AG04449 (cell line): ENCODE data around the gene FOXP1.

Experiments
- CTCF ChIA-PET: fragments of 350-600 bp; formaldehyde crosslinking; extraction: SDS; loops from one replicate; lab custom pipeline; 2021; ENCODE audit warnings: antibody characterized with exemption; lab: Yijun Ruan, JAX
- POLR2A ChIA-PET: fragments of 400-600, 350-600 bp; formaldehyde crosslinking; extraction: SDS; loops from one replicate; lab custom pipeline; 2020; ENCODE audit warnings: antibody characterized with exemption, inconsistent platforms; lab: Yijun Ruan, JAX
- DNase-seq: peaks from one replicate; pipeline ENCODE4 v3.0.0-alpha.2; 2010; ENCODE audit warnings: low read depth, low spot score
- H3K4me3 ChIP-seq: 2 replicates; pipeline ENCODE4 v1.5.1; 2011; ENCODE audit warnings: low read depth, mild to moderate bottlenecking, control low read depth, low read length
- TF ChIP-seq, protein P1 (sequence below): IDR thresholded peaks from one replicate; pipeline ENCODE4 v1.5.1; 2011; ENCODE audit warnings: mild to moderate bottlenecking, moderate library complexity, low read length, control low read depth, inconsistent platforms; ENCODE audit not compliant: insufficient read depth; ENCODE audit errors: missing control alignments

FOXP1 gene

DNA sequence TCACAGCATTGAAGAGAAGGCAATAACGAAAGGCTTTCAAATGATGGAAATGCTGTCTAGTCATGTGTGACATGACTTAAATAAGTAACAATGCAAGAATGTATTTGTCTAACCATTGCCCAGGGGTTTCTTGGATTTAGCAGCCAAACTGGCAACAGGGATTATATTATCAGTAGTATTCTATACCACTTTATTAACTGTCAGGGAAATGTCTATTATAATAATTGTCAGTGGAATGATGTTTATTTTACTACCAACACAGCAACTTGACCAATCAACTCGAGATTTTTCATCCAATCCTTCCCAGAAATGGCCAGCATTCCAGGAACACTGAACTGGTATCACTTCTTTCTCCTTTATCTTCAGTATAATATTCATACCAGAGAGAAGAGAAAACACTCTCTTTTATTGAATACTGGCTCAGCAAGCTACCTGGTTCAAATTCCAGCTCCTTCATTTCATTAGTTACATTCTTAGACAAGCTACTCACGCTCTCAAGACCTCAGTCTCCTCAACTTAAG, 66.2 kb downstream of the FOXP1 start:
- CTCF ChIA-PET, result no interaction called here
- H3K4me3 ChIP-seq, result no peak overlapping the region
- DNase-seq, result no peak
- POLR2A ChIA-PET, result interaction anchor here (0.9 to 1.0 kb wide), 2 partner anchors 14 to 20 kb away, joined by 3 read pairs; no protein-coding TSS in a partner anchor
- TF ChIP-seq, protein P1, sequence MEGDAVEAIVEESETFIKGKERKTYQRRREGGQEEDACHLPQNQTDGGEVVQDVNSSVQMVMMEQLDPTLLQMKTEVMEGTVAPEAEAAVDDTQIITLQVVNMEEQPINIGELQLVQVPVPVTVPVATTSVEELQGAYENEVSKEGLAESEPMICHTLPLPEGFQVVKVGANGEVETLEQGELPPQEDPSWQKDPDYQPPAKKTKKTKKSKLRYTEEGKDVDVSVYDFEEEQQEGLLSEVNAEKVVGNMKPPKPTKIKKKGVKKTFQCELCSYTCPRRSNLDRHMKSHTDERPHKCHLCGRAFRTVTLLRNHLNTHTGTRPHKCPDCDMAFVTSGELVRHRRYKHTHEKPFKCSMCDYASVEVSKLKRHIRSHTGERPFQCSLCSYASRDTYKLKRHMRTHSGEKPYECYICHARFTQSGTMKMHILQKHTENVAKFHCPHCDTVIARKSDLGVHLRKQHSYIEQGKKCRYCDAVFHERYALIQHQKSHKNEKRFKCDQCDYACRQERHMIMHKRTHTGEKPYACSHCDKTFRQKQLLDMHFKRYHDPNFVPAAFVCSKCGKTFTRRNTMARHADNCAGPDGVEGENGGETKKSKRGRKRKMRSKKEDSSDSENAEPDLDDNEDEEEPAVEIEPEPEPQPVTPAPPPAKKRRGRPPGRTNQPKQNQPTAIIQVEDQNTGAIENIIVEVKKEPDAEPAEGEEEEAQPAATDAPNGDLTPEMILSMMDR, result no peak

DNA sequence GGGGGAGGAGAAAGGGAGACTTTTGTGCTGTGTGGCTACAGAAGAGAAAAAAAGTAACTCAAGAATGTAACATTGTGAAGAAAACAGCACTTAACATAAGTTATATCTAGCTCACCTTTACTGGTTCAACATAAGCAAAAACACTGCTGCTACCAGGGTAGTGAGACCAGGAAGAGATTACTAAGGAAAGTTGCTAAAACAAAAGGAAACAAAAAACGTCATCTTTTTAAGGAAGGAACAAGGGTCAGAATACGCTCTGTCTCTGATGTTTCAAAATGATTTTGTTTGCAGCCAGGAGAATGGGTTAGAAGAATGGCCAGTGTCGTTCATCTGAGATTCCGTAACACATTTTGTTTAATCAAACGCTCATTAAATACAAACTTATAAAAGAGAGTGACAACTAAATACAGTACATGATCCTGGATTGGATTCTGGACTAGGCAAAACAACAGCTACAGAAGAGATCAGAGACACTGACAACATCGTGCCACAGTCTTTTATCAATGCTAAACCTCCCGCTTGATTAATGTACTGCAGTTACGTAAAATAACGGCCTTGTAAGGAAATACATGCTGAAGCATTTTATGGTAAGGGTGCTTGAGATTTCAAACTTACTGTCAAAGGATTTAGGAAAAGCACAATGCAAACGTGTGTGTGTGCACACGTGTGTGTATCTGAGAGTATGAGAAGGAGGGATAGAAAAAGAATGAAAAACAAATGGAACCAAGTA, 67.7 kb downstream of the FOXP1 start:
- POLR2A ChIA-PET, result interaction anchor here (0.5 to 0.7 kb wide), 2 partner anchors 22 to 71 kb away, joined by 3 read pairs; no protein-coding TSS in a partner anchor
- DNase-seq, result no peak
- no peak overlapping the region for H3K4me3 ChIP-seq
- CTCF ChIA-PET, result interaction anchor here (1.1 kb wide), 1 partner anchor 9 kb away, joined by 3 read pairs; no protein-coding TSS in a partner anchor
- TF ChIP-seq, protein P1, result no peak

DNA sequence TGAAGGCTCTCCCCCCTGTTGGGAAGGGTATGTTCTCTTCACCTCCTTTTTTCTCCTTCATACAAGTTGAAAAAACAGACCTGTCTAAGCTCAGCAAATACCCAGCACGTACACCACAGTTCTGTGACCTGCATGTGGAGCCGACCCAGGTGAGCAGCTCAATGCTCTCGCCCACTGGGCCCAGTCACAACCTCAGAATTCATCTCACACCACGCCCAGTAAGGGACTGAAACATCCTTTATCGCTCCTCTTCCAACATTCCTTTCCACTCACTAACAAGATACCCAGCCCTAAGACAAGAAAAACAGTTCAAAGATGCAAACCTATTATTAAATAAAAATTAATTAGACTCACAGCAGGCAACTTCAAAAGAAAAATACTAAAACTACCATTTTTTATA, 68.9 kb downstream of the FOXP1 start:
- CTCF ChIA-PET, result interaction anchor here (1.0 to 1.1 kb wide), 2 partner anchors 10 to 11 kb away, joined by 3 to 5 read pairs; no protein-coding TSS in a partner anchor
- POLR2A ChIA-PET, result interaction anchor here (1.4 kb wide), 1 partner anchor 70 kb away, joined by 3 read pairs; no protein-coding TSS in a partner anchor

DNA sequence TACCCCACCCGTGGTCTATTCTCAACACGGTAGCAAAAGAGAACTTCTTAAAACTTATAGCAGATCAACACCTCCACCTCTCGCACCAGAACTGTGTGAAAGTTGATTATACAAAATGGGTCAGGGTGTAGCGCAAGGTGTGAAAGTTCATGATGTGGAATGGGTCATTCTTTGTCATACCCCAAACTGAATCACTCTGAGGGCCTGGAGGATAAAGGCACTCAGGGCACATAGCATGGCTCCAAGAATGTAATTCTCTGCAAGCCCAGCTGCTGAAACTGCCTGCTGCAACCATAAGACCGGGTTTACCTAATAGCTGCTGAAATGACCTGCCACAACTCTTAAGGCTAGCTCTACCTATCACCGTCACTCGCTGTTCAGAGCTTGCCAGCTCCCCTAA, 70.0 kb downstream of the FOXP1 start:
- no peak overlapping the region for H3K4me3 ChIP-seq
- TF ChIP-seq, protein P1, result no peak
- DNase-seq, result no peak
- ChIA-PET POLR2A (interaction anchor here (0.6 to 1.4 kb wide), 2 partner anchors 71 to 88 kb away, joined by 3 read pairs; no protein-coding TSS in a partner anchor), CTCF (no interaction called here)

More for the DNA sequence above, 68.9 kb downstream of the FOXP1 start:
- TF ChIP-seq, protein P1, result no peak
- H3K4me3 ChIP-seq, result no peak overlapping the region
- DNase-seq, result no peak

DNA sequence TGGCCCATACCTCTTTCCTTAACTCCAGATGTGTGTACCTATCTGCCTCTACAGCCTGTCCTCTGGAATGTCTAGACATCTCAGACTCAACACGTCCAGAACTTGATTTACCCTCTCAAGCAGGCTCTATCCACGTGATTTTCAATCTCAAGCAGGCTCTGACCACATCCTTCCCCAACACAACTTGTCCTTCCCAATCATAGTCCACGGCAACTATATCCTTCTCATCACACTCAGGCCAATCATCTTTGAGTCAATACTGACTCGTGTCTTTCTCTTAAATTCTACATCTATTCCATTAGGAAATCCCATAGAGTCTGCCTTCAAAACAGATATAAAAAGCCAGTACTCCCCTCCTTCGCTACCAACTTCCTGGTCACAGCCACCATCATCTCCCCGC, 70.4 kb downstream of the FOXP1 start:
- DNase-seq, result no peak
- POLR2A ChIA-PET, result no interaction called here
- TF ChIP-seq, protein P1, result no peak
- H3K4me3 ChIP-seq, result no peak overlapping the region
- CTCF ChIA-PET, result interaction anchor here (1.4 kb wide), 1 partner anchor 70 kb away, joined by 3 read pairs; no protein-coding TSS in a partner anchor

DNA sequence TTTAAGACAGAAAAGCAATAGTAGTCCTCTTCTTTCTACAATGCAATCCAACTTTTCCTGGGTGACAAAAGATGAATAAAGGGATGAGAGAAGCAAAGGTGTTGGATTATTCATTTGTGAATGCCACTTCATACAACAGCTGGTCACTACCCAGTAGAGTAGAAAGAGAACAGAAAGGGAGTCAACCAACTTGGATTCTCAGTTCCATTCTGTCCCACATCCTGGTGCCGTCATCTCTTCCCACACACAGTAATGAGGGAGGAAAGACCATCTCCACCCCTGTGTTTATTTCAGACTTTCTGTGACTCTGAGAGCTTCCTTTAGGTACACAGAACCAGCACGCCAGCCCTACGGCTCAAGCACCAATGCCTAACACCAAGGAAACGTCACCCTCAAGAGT, 71.0 kb downstream of the FOXP1 start:
- POLR2A ChIA-PET, result no interaction called here
- TF ChIP-seq, protein P1, result no peak
- no peak overlapping the region for H3K4me3 ChIP-seq
- CTCF ChIA-PET, result interaction anchor here (1.4 kb wide), 1 partner anchor 70 kb away, joined by 3 read pairs; no protein-coding TSS in a partner anchor
- DNase-seq, result no peak
